Mesenchymal stem cell (in vitro differentiated cells and primary cell): ENCODE results near the gene PSMF1.

Experiments used
- DNase-seq: peaks from one replicate; pipeline ENCODE4 v3.0.0-alpha.2; 2013
- H2AFZ ChIP-seq: one replicate; pipeline ENCODE4 v1.6.1; 2013; ENCODE audit warnings: low read depth, mild to moderate bottlenecking, control low read depth, inconsistent platforms, low read length, moderate library complexity
- H2AK5ac ChIP-seq: 2 replicates; pipeline ENCODE4 v1.6.1; 2013; ENCODE audit warnings: low read length, moderate library complexity, mild to moderate bottlenecking, inconsistent platforms; ENCODE audit not compliant: severe bottlenecking
- H2BK120ac ChIP-seq: one replicate; pipeline ENCODE4 v1.6.1; 2013; ENCODE audit warnings: low read depth, mild to moderate bottlenecking, inconsistent platforms, low read length, moderate library complexity
- H2BK12ac ChIP-seq, 2 experiments: one replicate each; pipeline ENCODE4 v1.6.1; 2013; ENCODE audit warnings: inconsistent platforms in 2 of 2, low read length in 2 of 2, mild to moderate bottlenecking in 2 of 2, moderate library complexity in 2 of 2, control low read depth in 1 of 2
- H2BK15ac ChIP-seq: one replicate; pipeline ENCODE4 v1.6.1; 2013; ENCODE audit warnings: mild to moderate bottlenecking, low read depth, inconsistent platforms; ENCODE audit not compliant: poor library complexity, severe bottlenecking
- H2BK5ac ChIP-seq: 2 replicates; pipeline ENCODE4 v1.6.1; 2013; ENCODE audit warnings: low read depth, mild to moderate bottlenecking, low read length, control low read depth, inconsistent platforms; ENCODE audit not compliant: poor library complexity, severe bottlenecking
- H3K14ac ChIP-seq, 2 experiments: one replicate each; pipeline ENCODE4 v1.6.1; 2013; ENCODE audit warnings: inconsistent platforms in 2 of 2, low read length in 2 of 2, control low read depth in 1 of 2, mild to moderate bottlenecking in 1 of 2, moderate library complexity in 1 of 2
- H3K18ac ChIP-seq, 2 experiments: one replicate each; pipeline ENCODE4 v1.6.1; 2013; ENCODE audit warnings: inconsistent platforms in 2 of 2, low read length in 2 of 2, control low read depth in 1 of 2, low read depth in 1 of 2, mild to moderate bottlenecking in 1 of 2
- H3K23ac ChIP-seq, 2 experiments: one replicate each; pipeline ENCODE4 v1.6.1; 2013; ENCODE audit warnings: inconsistent platforms in 2 of 2, low read length in 2 of 2, mild to moderate bottlenecking in 2 of 2, moderate library complexity in 2 of 2, control low read depth in 1 of 2
- H3K27ac ChIP-seq: 2 replicates; pipeline ENCODE4 v1.5.1; 2013; ENCODE audit warnings: mild to moderate bottlenecking, moderate library complexity, low read length, control low read depth, inconsistent platforms; ENCODE audit not compliant: poor library complexity, severe bottlenecking
- H3K27me3 ChIP-seq, 2 experiments: 2 replicates each; pipeline versions ENCODE4 v1.6.1 to v1.7.0; 2013; ENCODE audit warnings: low read length in 2 of 2, mild to moderate bottlenecking in 2 of 2, moderate library complexity in 2 of 2, control low read depth in 1 of 2, inconsistent platforms in 1 of 2; ENCODE audit not compliant: control insufficient read depth in 1 of 2, insufficient read depth in 1 of 2
- H3K36me3 ChIP-seq, 2 experiments: 2 replicates each; pipeline versions ENCODE4 v1.6.1 to v1.7.0; 2013; ENCODE audit warnings: low read length in 2 of 2, control low read depth in 1 of 2, inconsistent platforms in 1 of 2, low read depth in 1 of 2, mild to moderate bottlenecking in 1 of 2; ENCODE audit not compliant: insufficient read depth in 2 of 2, control insufficient read depth in 1 of 2
- H3K4ac ChIP-seq, 2 experiments: one replicate each; pipeline ENCODE4 v1.6.1; 2013; ENCODE audit warnings: inconsistent platforms in 2 of 2, low read length in 2 of 2, mild to moderate bottlenecking in 2 of 2, moderate library complexity in 2 of 2, control low read depth in 1 of 2, low read depth in 1 of 2
- H3K4me1 ChIP-seq: 2 replicates; pipeline ENCODE4 v1.6.1; 2013; ENCODE audit warnings: low read depth, low read length, control low read depth; ENCODE audit not compliant: control insufficient read depth, insufficient read depth
- H3K4me2 ChIP-seq: 2 replicates; pipeline ENCODE4 v1.6.1; 2013; ENCODE audit warnings: low read length, mild to moderate bottlenecking, inconsistent platforms; ENCODE audit not compliant: poor library complexity, severe bottlenecking
- H3K4me3 ChIP-seq, 2 experiments: 2 replicates each; pipeline versions ENCODE4 v1.5.1 to v1.7.0; 2013; ENCODE audit warnings: low read length in 2 of 2, mild to moderate bottlenecking in 2 of 2, control low read depth in 1 of 2, low read depth in 1 of 2; ENCODE audit not compliant: insufficient read depth in 1 of 2
- H3K79me1 ChIP-seq: replicated peaks from 2 replicates; pipeline ENCODE4 v1.6.1; 2013; ENCODE audit warnings: mild to moderate bottlenecking, control low read depth, low read length, inconsistent platforms; ENCODE audit not compliant: poor library complexity, severe bottlenecking
- H3K9ac ChIP-seq: 2 replicates; pipeline ENCODE4 v1.7.0; 2013; ENCODE audit warnings: mild to moderate bottlenecking, low read length, moderate library complexity
- H3K9me3 ChIP-seq: 2 replicates; pipeline ENCODE4 v1.7.0; 2013; ENCODE audit warnings: mild to moderate bottlenecking, low read length; ENCODE audit not compliant: control insufficient read depth
- H4K8ac ChIP-seq: one replicate; pipeline ENCODE4 v1.6.1; 2013; ENCODE audit warnings: inconsistent platforms, mild to moderate bottlenecking, low read length, moderate library complexity
- H4K91ac ChIP-seq: one replicate; pipeline ENCODE4 v1.6.1; 2013; ENCODE audit warnings: mild to moderate bottlenecking, low read length, inconsistent platforms
- WGBS: methylation state at CpG from one replicate; pipeline ENCODE4 v1.1.7; 2013; ENCODE audit warnings: mixed read lengths; 5-methylcytosine and 5-hydroxymethylcytosine counted together

Gene PSMF1

GRCh38 chr20:1087311-1087905, 31.0 kb upstream of the PSMF1 start:
- H2BK15ac ChIP-seq: no peak overlapping the region
- H3K14ac ChIP-seq: no peak overlapping the region
- H3K9ac ChIP-seq: no peak overlapping the region
- no peak overlapping the region for H2AK5ac ChIP-seq
- H3K36me3 ChIP-seq: no peaks in the 10 kb centered on the region
- H3K27me3 ChIP-seq: no peaks in the 10 kb centered on the region
- H4K8ac ChIP-seq: no peak overlapping the region
- no peak overlapping the region for H3K4ac ChIP-seq
- H3K4me1 ChIP-seq: no peaks in the 10 kb centered on the region
- H2BK120ac ChIP-seq: no peak overlapping the region
- no peak overlapping the region for H2BK12ac ChIP-seq
- no peak overlapping the region for H2BK5ac ChIP-seq
- no peaks in the 10 kb centered on the region for H3K79me1 ChIP-seq
- H3K23ac ChIP-seq: no peak overlapping the region
- no peak overlapping the region for H3K4me3 ChIP-seq
- H3K27ac ChIP-seq: no peak overlapping the region
- no peak for DNase-seq
- H3K18ac ChIP-seq: no peak overlapping the region
- H4K91ac ChIP-seq: no peak overlapping the region
- no peak overlapping the region for H3K4me2 ChIP-seq
- no peak overlapping the region for H2AFZ ChIP-seq
- H3K9me3 ChIP-seq: peaks cover 3% of the 10 kb centered on the region
- WGBS: 83% methylated on average over 4 of the region's 4 CpGs

DNA sequence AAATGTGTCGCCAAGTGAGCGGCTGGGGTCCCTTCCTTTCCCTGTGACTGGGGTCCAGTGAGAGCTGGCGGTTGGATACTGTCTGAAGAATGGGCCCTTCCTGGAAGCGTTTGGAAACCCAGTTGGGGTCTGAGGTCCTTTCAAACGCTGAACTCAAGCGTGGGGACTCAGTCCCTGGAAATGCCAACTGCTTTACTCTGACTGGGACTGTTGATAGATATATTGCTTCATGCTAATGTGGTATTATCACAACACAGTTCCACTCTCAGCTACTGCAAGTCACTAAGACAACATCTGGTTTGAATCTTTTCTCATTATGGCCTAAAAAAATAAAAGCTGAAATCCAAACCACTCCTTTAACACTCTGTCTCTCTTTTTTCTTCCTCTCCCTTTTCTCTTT, 23.7 kb upstream of the PSMF1 start:
- Histone ChIP-seq H3K79me1 (no peaks in the 10 kb centered on the region), H4K8ac (no peak overlapping the region), H3K14ac (no peak overlapping the region), H3K27me3 (no peaks in the 10 kb centered on the region), H2BK120ac (no peak overlapping the region), H3K9ac (peak overlapping the region; percentile 18), H2AFZ (no peak overlapping the region), H3K4me1 (no peaks in the 10 kb centered on the region), H3K36me3 (no peaks in the 10 kb centered on the region), H3K4me2 (no peak overlapping the region), H2BK12ac (no peak overlapping the region), H2BK5ac (no peak overlapping the region), H3K4me3 (no peak overlapping the region), H3K18ac (no peak overlapping the region), H3K4ac (no peak overlapping the region), H3K9me3 (peaks cover 3% of the 10 kb centered on the region), H3K27ac (no peak overlapping the region), H2BK15ac (no peak overlapping the region), H3K23ac (no peak overlapping the region), H2AK5ac (no peak overlapping the region), H4K91ac (no peak overlapping the region)
- WGBS: 87% methylated on average over 5 of the region's 6 CpGs
- no peak for DNase-seq

GRCh38 chr20:1101533-1101932, 16.9 kb upstream of the PSMF1 start:
- H3K4me2 ChIP-seq: no peak overlapping the region
- no peak overlapping the region for H3K9ac ChIP-seq
- peaks cover 0 to 7% of the 10 kb centered on the region in 2 experiments for H3K27me3 ChIP-seq
- H3K36me3 ChIP-seq: no peaks in the 10 kb centered on the region
- no peaks in the 10 kb centered on the region for H3K79me1 ChIP-seq
- H4K8ac ChIP-seq: no peak overlapping the region
- no peak overlapping the region for H2BK5ac ChIP-seq
- H3K9me3 ChIP-seq: peaks cover 11% of the 10 kb centered on the region
- H3K27ac ChIP-seq: no peak overlapping the region
- no peak overlapping the region for H3K14ac ChIP-seq
- no peak overlapping the region for H3K23ac ChIP-seq
- no peak overlapping the region for H3K4ac ChIP-seq
- H2BK120ac ChIP-seq: no peak overlapping the region
- H2BK15ac ChIP-seq: no peak overlapping the region
- H2BK12ac ChIP-seq: no peak overlapping the region
- H4K91ac ChIP-seq: no peak overlapping the region
- H3K4me3 ChIP-seq: no peak overlapping the region
- DNase-seq: no peak
- no peak overlapping the region for H2AFZ ChIP-seq
- H3K18ac ChIP-seq: no peak overlapping the region
- no peak overlapping the region for H2AK5ac ChIP-seq
- H3K4me1 ChIP-seq: no peaks in the 10 kb centered on the region

DNA sequence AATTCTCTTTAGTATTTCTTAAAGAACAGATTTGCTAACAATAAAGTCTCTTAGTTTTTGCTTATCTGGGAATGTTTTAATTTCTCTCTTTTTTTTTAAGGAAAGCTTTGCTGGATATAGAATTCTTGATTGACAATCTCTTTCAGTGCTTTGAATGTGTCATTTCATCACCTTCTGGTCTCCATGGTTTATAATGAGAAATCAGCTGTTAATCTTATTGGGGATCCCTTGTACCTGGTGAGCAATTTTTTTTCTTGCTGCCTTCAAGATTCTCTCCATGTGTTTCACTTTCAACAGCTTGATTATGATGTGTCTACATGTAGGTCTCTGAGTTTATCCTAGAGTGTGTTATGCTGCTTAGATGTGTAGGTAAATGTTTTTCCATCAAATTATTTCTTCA, 16.4 kb upstream of the PSMF1 start:
- H3K14ac ChIP-seq: no peak overlapping the region
- no peaks in the 10 kb centered on the region for H3K36me3 ChIP-seq
- H3K79me1 ChIP-seq: no peaks in the 10 kb centered on the region
- H4K8ac ChIP-seq: no peak overlapping the region
- H3K9me3 ChIP-seq: peaks cover 11% of the 10 kb centered on the region
- H3K4me3 ChIP-seq: no peak overlapping the region
- no peak overlapping the region for H2AFZ ChIP-seq
- DNase-seq: no peak
- H2AK5ac ChIP-seq: no peak overlapping the region
- no peaks in the 10 kb centered on the region for H3K4me1 ChIP-seq
- H3K23ac ChIP-seq: no peak overlapping the region
- no peak overlapping the region for H4K91ac ChIP-seq
- no peak overlapping the region for H2BK5ac ChIP-seq
- no peak overlapping the region for H2BK15ac ChIP-seq
- no peak overlapping the region for H3K9ac ChIP-seq
- peaks cover 0 to 8% of the 10 kb centered on the region in 2 experiments for H3K27me3 ChIP-seq
- no peak overlapping the region for H3K27ac ChIP-seq
- no peak overlapping the region for H2BK120ac ChIP-seq
- no peak overlapping the region for H3K4me2 ChIP-seq
- H3K18ac ChIP-seq: no peak overlapping the region
- H3K4ac ChIP-seq: no peak overlapping the region
- H2BK12ac ChIP-seq: no peak overlapping the region
